ENCODE results near the gene MAP4K2. TPM values are rescaled to one million over a fixed set of nuclear protein-coding genes. Genes with fewer than 3 reads are reported as not detected.

MAP4K2 gene
- total RNA-seq, 4 donors from 2014 or later: 3.6 to 9.0 (median 6.1) TPM

- WGBS, 2 donors: 52 to 92% methylated on average over 2 to 5 of the region's 6 CpGs
- peaks cover 25 to 98% (median 55%) of the 10 kb centered on the region in 3 donors for H3K4me1 ChIP-seq
These were observed 39.4 kb downstream of the MAP4K2 start for GRCh38 chr11:64763526-64764039.

GRCh38 chr11:64762674-64763525, 40.1 kb downstream of the MAP4K2 start:
- H3K4me3 ChIP-seq: no peak overlapping the region
- peak overlapping the region; percentile 59 to 82 (median 74) for H3K27ac ChIP-seq
- H3K27me3 ChIP-seq: no peaks in the 10 kb centered on the region
- no peak for TF ChIP-seq POLR2A (IDR thresholded peaks at IDR 0.05)
- TF ChIP-seq CTCF (IDR thresholded peaks at IDR 0.05): no peak
- H3K36me3 ChIP-seq: peaks cover 40 to 60% (median 48%) of the 10 kb centered on the region in 3 donors
- WGBS, 2 donors: 25 to 26% methylated on average over 11 to 13 of the region's 13 CpGs
- peaks cover 25 to 95% (median 55%) of the 10 kb centered on the region in 3 donors for H3K4me1 ChIP-seq
- intact Hi-C loops (cut with DNase I): no loop called here
- DNase-seq: no peak
- no peaks in the 10 kb centered on the region for H3K9me3 ChIP-seq

More at GRCh38 chr11:64763526-64764039, 39.4 kb downstream of the MAP4K2 start:
- no peak for DNase-seq
- no peaks in the 10 kb centered on the region for H3K27me3 ChIP-seq
- H3K4me3 ChIP-seq: no peak overlapping the region
- peaks cover 47 to 66% (median 55%) of the 10 kb centered on the region in 3 donors for H3K36me3 ChIP-seq
- peak overlapping the region; percentile 59 to 82 (median 74) for H3K27ac ChIP-seq
- H3K9me3 ChIP-seq: no peaks in the 10 kb centered on the region
- TF ChIP-seq POLR2A (IDR thresholded peaks at IDR 0.05) (no peak), CTCF (IDR thresholded peaks at IDR 0.05) (no peak)
- intact Hi-C loops (cut with DNase I): no loop called here

GRCh38 chr11:64762277-64762673, 40.7 kb downstream of the MAP4K2 start:
- WGBS, 2 donors: 34 to 47% methylated on average over 5 of the region's 5 CpGs
- Histone ChIP-seq H3K9me3 (no peaks in the 10 kb centered on the region), H3K4me3 (no peak overlapping the region), H3K36me3 (peaks cover 34 to 53% (median 42%) of the 10 kb centered on the region in 3 donors), H3K27me3 (no peaks in the 10 kb centered on the region), H3K27ac (peak overlapping the region; percentile 59 to 82 (median 74)), H3K4me1 (peaks cover 25 to 89% (median 55%) of the 10 kb centered on the region in 3 donors)
- intact Hi-C loops (cut with DNase I): no loop called here
- TF ChIP-seq POLR2A (IDR thresholded peaks at IDR 0.05): no peak
- TF ChIP-seq CTCF (IDR thresholded peaks at IDR 0.05): no peak
- no peak for DNase-seq

GRCh38 chr11:64760759-64761420, 42.1 kb downstream of the MAP4K2 start:
- WGBS, 2 donors: 60 to 62% methylated on average over 6 to 7 of the region's 7 CpGs
- no peak for DNase-seq
- H3K9me3 ChIP-seq: no peaks in the 10 kb centered on the region

More at GRCh38 chr11:64760759-64761420, 42.1 kb downstream of the MAP4K2 start:
- H3K27me3 ChIP-seq: no peaks in the 10 kb centered on the region
- H3K4me1 ChIP-seq: peaks cover 25 to 75% (median 55%) of the 10 kb centered on the region in 3 donors
- intact Hi-C loops (cut with DNase I): no loop called here
- H3K4me3 ChIP-seq: no peak overlapping the region
- TF ChIP-seq POLR2A (IDR thresholded peaks at IDR 0.05): no peak
- TF ChIP-seq CTCF (IDR thresholded peaks at IDR 0.05): no peak
- peaks cover 22 to 39% (median 29%) of the 10 kb centered on the region in 3 donors for H3K36me3 ChIP-seq
- peak overlapping the region in 3 of 4 donors; percentile 47 to 85 (median 82) for H3K27ac ChIP-seq
